Measurements from ENCODE around the gene CEMIP.

DNA sequence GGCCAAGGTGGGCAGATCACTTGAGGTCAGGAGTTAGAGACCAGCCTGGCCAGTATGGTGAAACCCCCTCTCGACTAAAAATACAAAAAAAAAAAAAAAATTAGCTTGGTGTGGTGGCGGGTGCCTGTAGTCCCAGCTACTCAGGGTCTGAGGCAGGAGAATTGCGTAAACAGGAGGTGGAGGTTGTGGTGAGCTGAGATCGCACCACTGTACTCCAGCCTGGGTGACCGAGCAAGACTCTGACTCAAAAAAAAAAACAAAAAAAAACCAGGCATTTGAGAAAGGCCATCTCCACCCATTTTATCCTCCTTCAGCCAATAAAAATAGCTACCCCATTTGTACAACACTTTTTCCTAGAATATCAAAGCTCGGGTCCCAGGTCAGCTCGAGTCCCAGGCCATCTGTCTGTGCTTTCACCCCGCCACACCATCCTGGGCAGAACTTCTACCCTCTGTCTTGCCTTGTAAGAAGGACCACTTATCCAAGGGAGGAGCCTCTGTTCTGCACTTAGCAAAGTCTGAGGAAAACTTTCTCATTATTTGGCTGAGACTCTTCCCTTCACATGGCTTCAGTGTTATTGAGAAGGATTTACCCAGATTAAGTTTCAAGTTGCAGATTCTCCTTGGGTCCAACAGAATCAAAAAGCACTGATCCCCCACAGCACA is 111.3 kb downstream of the CEMIP start:
- no peak for TF ChIP-seq POLR2A (IDR thresholded peaks at IDR 0.05)
- TF ChIP-seq, protein P1, sequence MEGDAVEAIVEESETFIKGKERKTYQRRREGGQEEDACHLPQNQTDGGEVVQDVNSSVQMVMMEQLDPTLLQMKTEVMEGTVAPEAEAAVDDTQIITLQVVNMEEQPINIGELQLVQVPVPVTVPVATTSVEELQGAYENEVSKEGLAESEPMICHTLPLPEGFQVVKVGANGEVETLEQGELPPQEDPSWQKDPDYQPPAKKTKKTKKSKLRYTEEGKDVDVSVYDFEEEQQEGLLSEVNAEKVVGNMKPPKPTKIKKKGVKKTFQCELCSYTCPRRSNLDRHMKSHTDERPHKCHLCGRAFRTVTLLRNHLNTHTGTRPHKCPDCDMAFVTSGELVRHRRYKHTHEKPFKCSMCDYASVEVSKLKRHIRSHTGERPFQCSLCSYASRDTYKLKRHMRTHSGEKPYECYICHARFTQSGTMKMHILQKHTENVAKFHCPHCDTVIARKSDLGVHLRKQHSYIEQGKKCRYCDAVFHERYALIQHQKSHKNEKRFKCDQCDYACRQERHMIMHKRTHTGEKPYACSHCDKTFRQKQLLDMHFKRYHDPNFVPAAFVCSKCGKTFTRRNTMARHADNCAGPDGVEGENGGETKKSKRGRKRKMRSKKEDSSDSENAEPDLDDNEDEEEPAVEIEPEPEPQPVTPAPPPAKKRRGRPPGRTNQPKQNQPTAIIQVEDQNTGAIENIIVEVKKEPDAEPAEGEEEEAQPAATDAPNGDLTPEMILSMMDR (IDR thresholded peaks at IDR 0.05 in 4 of 5, conservative IDR thresholded peaks at IDR 0.05 in 1 of 5), result no peak
